Measurements from ENCODE around the gene SHBG. TPM values are rescaled to one million over a fixed set of nuclear protein-coding genes. Genes with fewer than 3 reads are reported as not detected.
A peak's percentile ranks its signal among the peaks of the same experiment; 100 is the strongest.

SHBG gene
- total and polyA plus RNA-seq, 2 experiments from 2014 or later = 2.2 to 5.6 TPM

- H3K27ac ChIP-seq = peak overlapping the region; percentile 77
- H3K27me3 ChIP-seq = no peaks in the 10 kb centered on the region
- H3K4me3 ChIP-seq = no peak overlapping the region
- peaks cover 16% of the 10 kb centered on the region for H3K36me3 ChIP-seq
- no peaks in the 10 kb centered on the region for H3K9me3 ChIP-seq (ENCODE audit: low read depth)
- no peak for TF ChIP-seq CTCF (IDR thresholded peaks at IDR 0.05; ENCODE audit: low read depth, low read length)
- peak in 1 of 2 donors; percentile 65 for DNase-seq (ENCODE audit: low read depth in 1 of 2, low spot score in 1 of 2)
- peaks cover 11% of the 10 kb centered on the region for H3K4me1 ChIP-seq (ENCODE audit: low read depth)
Observed at GRCh38 chr17:7606280-7606679, 23.7 kb upstream of the SHBG start.

GRCh38 chr17:7610641-7611040, 19.3 kb upstream of the SHBG start:
- H3K36me3 ChIP-seq = no peaks in the 10 kb centered on the region
- H3K4me1 ChIP-seq (ENCODE audit: low read depth) = peaks cover 22% of the 10 kb centered on the region
- no peak overlapping the region for H3K4me3 ChIP-seq
- no peak for DNase-seq (ENCODE audit: low read depth in 1 of 2, low spot score in 1 of 2)
- no peak overlapping the region for H3K27ac ChIP-seq
- no peaks in the 10 kb centered on the region for H3K9me3 ChIP-seq (ENCODE audit: low read depth)
- no peaks in the 10 kb centered on the region for H3K27me3 ChIP-seq
- TF ChIP-seq CTCF (IDR thresholded peaks at IDR 0.05; ENCODE audit: low read depth, low read length) = no peak

- Histone ChIP-seq H3K4me1 (ENCODE audit: low read depth) (peaks cover 12% of the 10 kb centered on the region), H3K9me3 (ENCODE audit: low read depth) (no peaks in the 10 kb centered on the region), H3K27ac (no peak overlapping the region), H3K36me3 (no peaks in the 10 kb centered on the region), H3K4me3 (no peak overlapping the region), H3K27me3 (no peaks in the 10 kb centered on the region)
- no peak for DNase-seq (ENCODE audit: low read depth in 1 of 2, low spot score in 1 of 2)
- TF ChIP-seq CTCF (IDR thresholded peaks at IDR 0.05; ENCODE audit: low read depth, low read length) = no peak
Observed at GRCh38 chr17:7611635-7612293, 18.2 kb upstream of the SHBG start.

GRCh38 chr17:7612294-7612640, 17.7 kb upstream of the SHBG start:
- TF ChIP-seq CTCF (IDR thresholded peaks at IDR 0.05; ENCODE audit: low read depth, low read length) = no peak
- Histone ChIP-seq H3K4me1 (ENCODE audit: low read depth) (peaks cover 11% of the 10 kb centered on the region), H3K27me3 (no peaks in the 10 kb centered on the region), H3K9me3 (ENCODE audit: low read depth) (no peaks in the 10 kb centered on the region), H3K36me3 (no peaks in the 10 kb centered on the region), H3K4me3 (no peak overlapping the region), H3K27ac (no peak overlapping the region)
- DNase-seq (ENCODE audit: low read depth in 1 of 2, low spot score in 1 of 2) = peak in 1 of 2 donors; percentile 38

- H3K4me3 ChIP-seq = peak overlapping the region; percentile 94
- no peaks in the 10 kb centered on the region for H3K9me3 ChIP-seq (ENCODE audit: low read depth)
- DNase-seq (ENCODE audit: low read depth in 1 of 2, low spot score in 1 of 2) = peak in 1 of 2 donors; percentile 29
- H3K27ac ChIP-seq = peak overlapping the region; percentile 95
- H3K27me3 ChIP-seq = no peaks in the 10 kb centered on the region
- peaks cover 11% of the 10 kb centered on the region for H3K4me1 ChIP-seq (ENCODE audit: low read depth)
- no peaks in the 10 kb centered on the region for H3K36me3 ChIP-seq
- no peak for TF ChIP-seq CTCF (IDR thresholded peaks at IDR 0.05; ENCODE audit: low read depth, low read length)
Observed at GRCh38 chr17:7613769-7614424, 16.0 kb upstream of the SHBG start.
